ENCODE measurements around the gene COL11A1.

DNA sequence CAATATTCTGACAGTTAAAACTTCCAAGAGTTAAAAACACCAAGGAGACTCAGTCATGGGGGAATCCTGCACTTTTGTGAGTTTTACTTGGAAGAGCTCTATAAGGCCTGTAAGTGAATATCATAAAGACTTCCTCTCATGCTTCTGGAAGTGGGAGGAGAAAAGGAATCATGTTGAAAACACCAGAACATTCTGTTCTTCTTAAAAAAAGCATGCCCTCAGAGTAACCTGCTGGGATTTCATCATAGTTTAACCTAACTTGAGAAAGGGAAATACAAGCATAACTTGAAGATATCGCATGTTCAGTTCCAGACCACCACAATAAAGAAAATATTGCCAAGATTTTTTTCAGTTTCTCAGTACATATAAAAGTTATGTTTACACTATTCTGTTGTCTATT lies 51.9 kb downstream of the COL11A1 start:
- TF ChIP-seq, protein P1, sequence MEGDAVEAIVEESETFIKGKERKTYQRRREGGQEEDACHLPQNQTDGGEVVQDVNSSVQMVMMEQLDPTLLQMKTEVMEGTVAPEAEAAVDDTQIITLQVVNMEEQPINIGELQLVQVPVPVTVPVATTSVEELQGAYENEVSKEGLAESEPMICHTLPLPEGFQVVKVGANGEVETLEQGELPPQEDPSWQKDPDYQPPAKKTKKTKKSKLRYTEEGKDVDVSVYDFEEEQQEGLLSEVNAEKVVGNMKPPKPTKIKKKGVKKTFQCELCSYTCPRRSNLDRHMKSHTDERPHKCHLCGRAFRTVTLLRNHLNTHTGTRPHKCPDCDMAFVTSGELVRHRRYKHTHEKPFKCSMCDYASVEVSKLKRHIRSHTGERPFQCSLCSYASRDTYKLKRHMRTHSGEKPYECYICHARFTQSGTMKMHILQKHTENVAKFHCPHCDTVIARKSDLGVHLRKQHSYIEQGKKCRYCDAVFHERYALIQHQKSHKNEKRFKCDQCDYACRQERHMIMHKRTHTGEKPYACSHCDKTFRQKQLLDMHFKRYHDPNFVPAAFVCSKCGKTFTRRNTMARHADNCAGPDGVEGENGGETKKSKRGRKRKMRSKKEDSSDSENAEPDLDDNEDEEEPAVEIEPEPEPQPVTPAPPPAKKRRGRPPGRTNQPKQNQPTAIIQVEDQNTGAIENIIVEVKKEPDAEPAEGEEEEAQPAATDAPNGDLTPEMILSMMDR (IDR thresholded peaks at IDR 0.05) = no peak
- TF ChIP-seq POLR2A (IDR thresholded peaks at IDR 0.05) = no peak
